K562 (cell line): ENCODE measurements around the gene TMOD2. TPM values are rescaled to one million over a fixed set of nuclear protein-coding genes. Genes with fewer than 3 reads are reported as not detected.

Experiments
- ATAC-seq: fragments of 200-7000 bp; cut with Tn5 transposase; 3 replicates; pipeline ENCODE4 v1.9.1; 2020; ENCODE audit warnings: moderate library complexity
- BruUV-seq: library from RNA; stranded (reverse); fragments of 400-500 nt; replicated peaks from 2 replicates; lab custom pipeline; 2021; lab: Mats Ljungman, UMichigan
- CTCF ChIA-PET: fragments of 300-600 bp; formaldehyde crosslinking; extraction: SDS; loops from one replicate; lab custom pipeline; 2021; ENCODE audit warnings: low intra/inter-chr PET ratio; lab: Yijun Ruan, JAX
- POLR2A ChIA-PET: fragments of 300-600, 350-650 bp; sonication (Branson Sonifier 250); formaldehyde crosslinking; extraction: SDS; loops from one replicate; lab custom pipeline; 2021; ENCODE audit warnings: antibody characterized with exemption, inconsistent platforms; lab: Yijun Ruan, JAX
- DNase-seq, 4 experiments: peaks; one replicate each; pipeline versions ENCODE4 v3.0.0 to v3.0.0-alpha.2; 2011 to 2018; ENCODE audit warnings: low spot score in 3 of 4, mixed read lengths in 3 of 4; ENCODE audit errors: extremely low read depth in 1 of 4
- FAIRE-seq: peaks from 2 replicates; lab custom pipeline; 2011; peaks lifted over from hg19 to GRCh38; lab: Jason Lieb, UNC
- H2AFZ ChIP-seq: 2 replicates; pipeline ENCODE4 v1.6.0; 2011; ENCODE audit warnings: low read depth, low read length, control low read depth, inconsistent platforms
- H3K27ac ChIP-seq: fragments of 200-600 bp; 3 replicates; pipeline ENCODE4 v1.8.0; 2011; ENCODE audit warnings: low read depth, mild to moderate bottlenecking, control low read depth, inconsistent platforms, low read length, moderate library complexity, mixed read lengths; ENCODE audit errors: extremely low read depth
- H3K27me3 ChIP-seq, 2 experiments: fragments of 300-600 bp in 1 of 2; 2 replicates in 1 of 2; 3 replicates in 1 of 2; pipeline versions ENCODE4 v1.6.0 to v1.8.0; 2011; ENCODE audit warnings: inconsistent platforms in 2 of 2, low read length in 2 of 2, mild to moderate bottlenecking in 1 of 2, mixed read lengths in 1 of 2, moderate library complexity in 1 of 2; ENCODE audit not compliant: control insufficient read depth in 2 of 2, insufficient read depth in 2 of 2
- H3K36me3 ChIP-seq: fragments of 300-600 bp; 3 replicates; pipeline ENCODE4 v1.8.0; 2011; ENCODE audit warnings: mild to moderate bottlenecking, low read length, inconsistent platforms; ENCODE audit not compliant: control insufficient read depth, insufficient read depth
- H3K4me1 ChIP-seq, 2 experiments: fragments of 200-600 bp in 1 of 2; replicated peaks in 1 of 2; 2 replicates in 1 of 2; 3 replicates in 1 of 2; pipeline versions ENCODE4 v1.5.1 to v1.8.0; 2011; ENCODE audit warnings: inconsistent platforms in 2 of 2, low read length in 2 of 2, mild to moderate bottlenecking in 1 of 2, mixed read lengths in 1 of 2, moderate library complexity in 1 of 2; ENCODE audit not compliant: control insufficient read depth in 2 of 2, insufficient read depth in 2 of 2
- H3K4me2 ChIP-seq: 2 replicates; pipeline ENCODE4 v1.6.1; 2011; ENCODE audit warnings: low read length, control low read depth, inconsistent platforms, mixed read lengths; ENCODE audit not compliant: insufficient read depth
- H3K4me3 ChIP-seq: fragments of 200-600 bp; sonication (generic), shearing (Covaris generic); 2 replicates; pipeline ENCODE4 v1.5.1; 2016; ENCODE audit warnings: control low read depth, inconsistent platforms
- H3K79me2 ChIP-seq: fragments of 200-600 bp; 3 replicates; pipeline ENCODE4 v1.8.0; 2011; ENCODE audit warnings: low read length, inconsistent platforms; ENCODE audit not compliant: control insufficient read depth, insufficient read depth
- H3K9ac ChIP-seq, 2 experiments: 2 replicates each; pipeline versions ENCODE4 v1.6.0 to v1.6.1; 2011; ENCODE audit warnings: low read depth in 2 of 2, low read length in 2 of 2, control low read depth in 1 of 2, inconsistent platforms in 1 of 2, mild to moderate bottlenecking in 1 of 2, mixed read lengths in 1 of 2; ENCODE audit not compliant: insufficient read depth in 1 of 2
- H3K9me1 ChIP-seq: one replicate; pipeline ENCODE4 v1.6.0; 2011; ENCODE audit warnings: inconsistent platforms, mild to moderate bottlenecking, low read length, moderate library complexity; ENCODE audit not compliant: control insufficient read depth, insufficient read depth
- H3K9me3 ChIP-seq: replicated peaks from 2 replicates; pipeline ENCODE4 v1.5.1; 2011; ENCODE audit warnings: low read depth, low read length, inconsistent platforms; ENCODE audit not compliant: control insufficient read depth, insufficient read depth
- H4K20me1 ChIP-seq: replicated peaks from 2 replicates; pipeline ENCODE4 v1.6.1; 2011; ENCODE audit warnings: low read length, inconsistent platforms, mixed read lengths; ENCODE audit not compliant: control insufficient read depth, insufficient read depth
- CXXC5 ChIP-seq: fragments of 250-450 bp; sonication (Bioruptor Pico); IDR thresholded peaks from 2 replicates; pipeline ENCODE4 v1.8.0; 2022; ENCODE audit warnings: inconsistent platforms, mild to moderate bottlenecking, moderate library complexity
- ELF1 ChIP-seq: fragments of 200-800 bp; sonication (Bioruptor generic); IDR thresholded peaks from 2 replicates; pipeline ENCODE4 v1.6.1; 2016; ENCODE audit warnings: missing genetic modification characterization, missing compliant biosample characterization
- GATAD2B ChIP-seq: fragments of 450-650 bp; IDR thresholded peaks from 2 replicates; pipeline ENCODE4 v1.6.1; 2017; ENCODE audit warnings: mild to moderate bottlenecking, borderline replicate concordance
- HNRNPLL ChIP-seq: fragments of 200-400 bp; formaldehyde crosslinking; IDR thresholded peaks from 2 replicates; pipeline ENCODE4 v1.6.1; 2017; ENCODE audit warnings: low read length, low read depth, mild to moderate bottlenecking; ENCODE audit not compliant: poor library complexity, severe bottlenecking
- PRDM10 ChIP-seq: fragments of 450-650 bp; IDR thresholded peaks from 2 replicates; pipeline ENCODE4 v1.6.1; 2018; ENCODE audit not compliant: partially characterized antibody
- RB1 ChIP-seq: fragments of 450-650 bp; IDR thresholded peaks from 2 replicates; pipeline ENCODE4 v1.6.1; 2017; ENCODE audit warnings: low read depth, mild to moderate bottlenecking
- SIN3B ChIP-seq: fragments of 450-650 bp; IDR thresholded peaks from 2 replicates; pipeline ENCODE4 v1.6.1; 2017; ENCODE audit warnings: low read depth, mild to moderate bottlenecking, moderate library complexity
- SMARCA4 ChIP-seq: fragments of 450-650 bp; IDR thresholded peaks from 2 replicates; pipeline ENCODE4 v1.6.1; 2016
- ZNF41 ChIP-seq: fragments of 250-450 bp; sonication (Bioruptor Pico); conservative IDR thresholded peaks from 2 replicates; pipeline ENCODE4 v1.4.0; 2020; ENCODE audit warnings: mild to moderate bottlenecking
- ZNF592 ChIP-seq: fragments of 450-650 bp; IDR thresholded peaks from 2 replicates; pipeline ENCODE4 v1.6.1; 2017; ENCODE audit warnings: antibody characterized with exemption, mild to moderate bottlenecking
- WGBS: fragments of 100-300 bp; shearing (Covaris generic); methylation state at CpG from one replicate; pipeline ENCODE4 v1.1.6; 2016; ENCODE audit warnings: low coverage, mixed read lengths; ENCODE audit not compliant: insufficient coverage; ENCODE audit errors: missing lambda C conversion rate; 5-methylcytosine and 5-hydroxymethylcytosine counted together
- in situ Hi-C: fragments of 300-500 bp; cut with MboI; formaldehyde crosslinking; loops from 4 replicates; pipeline ENCODE4 v1.15.0; 2018; ENCODE audit warnings: inconsistent platforms, mixed read lengths
- intact Hi-C: fragments of 100-400 bp; cut with micrococcal nuclease; formaldehyde crosslinking; loops from 2 replicates; pipeline ENCODE4 v1.14.2; 2022
- polyA plus RNA-seq, 8 experiments: library from polyadenylated mRNA; depleted of rRNA in 4 of 8; stranded (reverse) in 5 of 8; unstranded in 3 of 8; fragments of >200 nt; fragmentation: Nextera tagmentation in 2 of 8; fragmentation: Illumina TruSeq in 1 of 8; extraction: Ambion mirVana in 2 of 8; extraction: Trizol in 1 of 8; gene quantifications; 2 replicates each; pipeline versions ENCODE4 v1.2.1 to v1.2.3, GENCODE V29; 2011 to 2014; ENCODE audit warnings: inconsistent platforms in 1 of 8, missing spikeins in 1 of 8
- total RNA-seq, 7 experiments: library from RNA; depleted of rRNA in 6 of 7; stranded (reverse); fragments of >200 nt in 6 of 7; fragmentation: Illumina TruSeq in 2 of 7; extraction: Trizol in 2 of 7; gene quantifications; 2 replicates each; pipeline versions ENCODE4 v1.2.1 to v1.2.3, GENCODE V29; 2011 to 2021; ENCODE audit warnings: low replicate concordance in 1 of 7
- TF ChIP-seq, protein P1 (sequence below): IDR thresholded peaks from 2 replicates; pipeline ENCODE4 v1.6.1; 2011; ENCODE audit not compliant: insufficient read length; ENCODE audit errors: extremely low read depth

TMOD2 gene
- total and polyA plus RNA-seq, 9 of the 15 experiments (the other 6 are each of a cell fraction or from before 2014, with no cell fraction given), result 0.49 to 3.8 (median 3.0) TPM

GRCh38 chr15:51829376-51830275 is 78.2 kb downstream of the TMOD2 start, which contains the start of gene TMOD3:
Gene TMOD3, plus strand, starts transcription at chr15:51829653. Its CDS starts 33,232 bp downstream, at chr15:51862885.
- CTCF ChIA-PET, result no interaction called here
- H3K9me3 ChIP-seq, result no peaks in the 10 kb centered on the region
- BruUV-seq, result no TSS peak
- H4K20me1 ChIP-seq, result no peaks in the 10 kb centered on the region; the same call in 1 of the 2 replicates
- H3K36me3 ChIP-seq, result peaks cover 7% of the 10 kb centered on the region; the same call in 2 of the 3 replicates
- H3K4me3 ChIP-seq, result peak within 1 kb of the TSS; percentile 91
- no peaks in the 10 kb centered on the region for H3K9me1 ChIP-seq
- POLR2A ChIA-PET, result interaction anchor here (0.6 to 3.2 kb wide), 8 partner anchors 9 to 246 kb away, joined by 3 to 18 read pairs (median 4); no protein-coding TSS in a partner anchor
- ATAC-seq (peak; percentile 91), DNase-seq (peak; percentile 94 to 98 (median 96)), FAIRE-seq (peak; percentile 91)
- peaks cover 50% of the 10 kb centered on the region for H3K79me2 ChIP-seq
- intact Hi-C loops, result no loop called here
- H2AFZ ChIP-seq, result peak within 1 kb of the TSS; percentile 95
- in situ Hi-C loops, result no loop called here
- peak within 1 kb of the TSS; percentile 95 for H3K4me2 ChIP-seq
- 1% methylated on average over 54 of the region's 89 CpGs for WGBS
- H3K27me3 ChIP-seq, result no peaks in the 10 kb centered on the region
- H3K9ac ChIP-seq, result peak within 1 kb of the TSS; percentile 85 to 92
- peaks cover 16 to 17% of the 10 kb centered on the region in 2 experiments; a peak in 4 of 5 replicates for H3K4me1 ChIP-seq
- H3K27ac ChIP-seq, result peak within 1 kb of the TSS; percentile 87
- TF ChIP-seq CXXC5 (CRISPR knock-in tag) (peak; percentile 65), ZNF41 (CRISPR knock-in tag) (no peak), HNRNPLL (peak; percentile 24), GATAD2B (peak; percentile 61; the same call in 1 of the 2 replicates), ELF1 (tag) (peak; percentile 84), SMARCA4 (no peak), RB1 (peak; percentile 54; the same call in 1 of the 2 replicates), PRDM10 (peak; percentile 96), SIN3B (0 out of 2 replicates have a peak, but pooled peaks have one; percentile 32), ZNF592 (0 out of 2 replicates have a peak, but pooled peaks have one; percentile 4)
- TF ChIP-seq, protein P1, sequence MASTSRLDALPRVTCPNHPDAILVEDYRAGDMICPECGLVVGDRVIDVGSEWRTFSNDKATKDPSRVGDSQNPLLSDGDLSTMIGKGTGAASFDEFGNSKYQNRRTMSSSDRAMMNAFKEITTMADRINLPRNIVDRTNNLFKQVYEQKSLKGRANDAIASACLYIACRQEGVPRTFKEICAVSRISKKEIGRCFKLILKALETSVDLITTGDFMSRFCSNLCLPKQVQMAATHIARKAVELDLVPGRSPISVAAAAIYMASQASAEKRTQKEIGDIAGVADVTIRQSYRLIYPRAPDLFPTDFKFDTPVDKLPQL, result no peak
